Measurements from ENCODE around the gene IL4R.

IL4R gene

GRCh38 chr16:27349276-27349675 lies 35.5 kb downstream of the IL4R start:
- DNase-seq (ENCODE audit: insufficient read length, low spot score) (no peak), FAIRE-seq (no peak)

- no peak for DNase-seq (ENCODE audit: insufficient read length, low spot score)
- FAIRE-seq: no peak
These were observed 36.2 kb downstream of the IL4R start for GRCh38 chr16:27350006-27350405.

- FAIRE-seq: no peak
- no peak for DNase-seq (ENCODE audit: insufficient read length, low spot score)
These were observed 38.2 kb downstream of the IL4R start for GRCh38 chr16:27351989-27352388.

GRCh38 chr16:27353853-27354252 lies 40.1 kb downstream of the IL4R start:
- FAIRE-seq (no peak), DNase-seq (ENCODE audit: insufficient read length, low spot score) (no peak)

- FAIRE-seq (no peak), DNase-seq (ENCODE audit: insufficient read length, low spot score) (no peak)
These were observed 41.8 kb downstream of the IL4R start for GRCh38 chr16:27355610-27356009.

- FAIRE-seq (no peak), DNase-seq (ENCODE audit: insufficient read length, low spot score) (no peak)
These were observed 43.0 kb downstream of the IL4R start for GRCh38 chr16:27356794-27357193.

GRCh38 chr16:27359051-27359450 lies 45.3 kb downstream of the IL4R start:
- no peak for FAIRE-seq
- DNase-seq (ENCODE audit: insufficient read length, low spot score): no peak

- no peak for DNase-seq (ENCODE audit: insufficient read length, low spot score)
- FAIRE-seq: no peak
These were observed 45.8 kb downstream of the IL4R start for GRCh38 chr16:27359615-27360014.

GRCh38 chr16:27361987-27362386 lies 48.2 kb downstream of the IL4R start:
- no peak for DNase-seq (ENCODE audit: insufficient read length, low spot score)
- no peak for FAIRE-seq

GRCh38 chr16:27362570-27363245 lies 48.9 kb downstream of the IL4R start:
- DNase-seq (ENCODE audit: insufficient read length, low spot score) (no peak), FAIRE-seq (no peak)

GRCh38 chr16:27363246-27363632 lies 49.5 kb downstream of the IL4R start:
- FAIRE-seq (no peak), DNase-seq (ENCODE audit: insufficient read length, low spot score) (no peak)

- DNase-seq (ENCODE audit: insufficient read length, low spot score): no peak
- no peak for FAIRE-seq
These were observed 50.0 kb downstream of the IL4R start for GRCh38 chr16:27363797-27364196.

- FAIRE-seq: no peak
- no peak for DNase-seq (ENCODE audit: insufficient read length, low spot score)
These were observed 50.8 kb downstream of the IL4R start for GRCh38 chr16:27364493-27365141.

GRCh38 chr16:27365142-27366089 lies 51.6 kb downstream of the IL4R start:
- FAIRE-seq (no peak), DNase-seq (ENCODE audit: insufficient read length, low spot score) (no peak)

- DNase-seq (ENCODE audit: insufficient read length, low spot score) (no peak), FAIRE-seq (no peak)
These were observed 53.1 kb downstream of the IL4R start for GRCh38 chr16:27366687-27367460.

GRCh38 chr16:27367461-27368357 lies 53.9 kb downstream of the IL4R start:
- peak; percentile 76 for DNase-seq (ENCODE audit: insufficient read length, low spot score)

GRCh38 chr16:27368358-27368722 lies 54.6 kb downstream of the IL4R start:
- no peak for FAIRE-seq
- DNase-seq (ENCODE audit: insufficient read length, low spot score): no peak

More at GRCh38 chr16:27367461-27368357, 53.9 kb downstream of the IL4R start:
- peak; percentile 99 for FAIRE-seq

- FAIRE-seq: no peak
These were observed 56.0 kb downstream of the IL4R start for GRCh38 chr16:27369806-27370205.

GRCh38 chr16:27370318-27370717 lies 56.5 kb downstream of the IL4R start:
- no peak for FAIRE-seq
- DNase-seq (ENCODE audit: insufficient read length, low spot score): no peak

More at GRCh38 chr16:27369806-27370205, 56.0 kb downstream of the IL4R start:
- no peak for DNase-seq (ENCODE audit: insufficient read length, low spot score)

GRCh38 chr16:27373312-27373711 lies 59.5 kb downstream of the IL4R start:
- FAIRE-seq (no peak), DNase-seq (ENCODE audit: insufficient read length, low spot score) (no peak)
